SK-N-SH (cell line): ENCODE measurements around the gene CLEC16A. TPM values are rescaled to one million over a fixed set of nuclear protein-coding genes. Genes with fewer than 3 reads are reported as not detected.
A peak's percentile ranks its signal among the peaks of the same experiment; 100 is the strongest.
"Not testable (repeated sequence)": the region's sequence is repeated elsewhere in the genome, so short reads cannot be mapped to it uniquely, and the experiment has no call there.

Source experiments
- CTCF ChIA-PET: fragments of 300-600, 350-600 bp; formaldehyde crosslinking; extraction: SDS; loops from one replicate; lab custom pipeline; 2021; lab: Yijun Ruan, JAX
- POLR2A ChIA-PET: fragments of 350-600 bp; sonication (Branson Sonifier 250); formaldehyde crosslinking; extraction: SDS; loops from one replicate; lab custom pipeline; 2020; ENCODE audit warnings: antibody characterized with exemption, inconsistent platforms; lab: Yijun Ruan, JAX
- DNase-seq: peaks from one replicate; pipeline ENCODE4 v3.0.0; 2012
- H2AFZ ChIP-seq: fragments of 200-600 bp; sonication (generic); 2 replicates; pipeline ENCODE4 v1.8.1; 2016; ENCODE audit warnings: antibody characterized with exemption, mild to moderate bottlenecking, low read depth
- H3F3A ChIP-seq: fragments of 200-600 bp; sonication (generic); replicated peaks from 2 replicates; pipeline ENCODE3; 2016; ENCODE audit warnings: antibody characterized with exemption, mild to moderate bottlenecking; ENCODE audit not compliant: insufficient read depth
- H3K27ac ChIP-seq, 2 experiments: fragments of 200-500 bp in 1 of 2; fragments of 200-600 bp in 1 of 2; sonication (Bioruptor generic) in 1 of 2; sonication (generic), shearing (Covaris generic) in 1 of 2; 2 replicates each; pipeline versions ENCODE4 v1.5.1 to v1.6.1; 2014 to 2016; ENCODE audit warnings: low read depth in 2 of 2, inconsistent platforms in 1 of 2, low read length in 1 of 2, mild to moderate bottlenecking in 1 of 2, mixed read lengths in 1 of 2
- H3K27me3 ChIP-seq: fragments of 200-600 bp; sonication (generic), shearing (Covaris generic); 2 replicates; pipeline ENCODE4 v1.6.1; 2016; ENCODE audit warnings: mixed run types; ENCODE audit not compliant: insufficient read depth
- H3K36me3 ChIP-seq, 2 experiments: fragments of 200-500 bp in 1 of 2; fragments of 200-600 bp in 1 of 2; sonication (Bioruptor generic) in 1 of 2; sonication (generic) in 1 of 2; replicated peaks in 1 of 2; 2 replicates each; pipeline versions ENCODE3 to v1.5.1; 2014 to 2016; ENCODE audit warnings: low read length in 1 of 2, mild to moderate bottlenecking in 1 of 2; ENCODE audit not compliant: insufficient read depth in 2 of 2, control insufficient read depth in 1 of 2
- H3K4me1 ChIP-seq, 2 experiments: fragments of 200-500 bp in 1 of 2; fragments of 200-600 bp in 1 of 2; sonication (Bioruptor generic) in 1 of 2; sonication (generic), shearing (Covaris generic) in 1 of 2; 2 replicates each; pipeline versions ENCODE4 v1.5.1 to v1.6.1; 2014 to 2016; ENCODE audit warnings: low read depth in 1 of 2, low read length in 1 of 2, mixed run types in 1 of 2; ENCODE audit not compliant: insufficient read depth in 2 of 2, control insufficient read depth in 1 of 2
- H3K4me2 ChIP-seq: fragments of 200-600 bp; sonication (generic), shearing (Covaris generic); 2 replicates; pipeline ENCODE4 v1.6.1; 2017; ENCODE audit warnings: mixed run types
- H3K4me3 ChIP-seq, 2 experiments: fragments of 200-500 bp in 1 of 2; fragments of 200-600 bp in 1 of 2; sonication (Bioruptor generic) in 1 of 2; sonication (generic), shearing (Covaris generic) in 1 of 2; 2 replicates each; pipeline versions ENCODE4 v1.5.1 to v1.8.1; 2014 to 2016; ENCODE audit warnings: low read depth in 2 of 2, inconsistent platforms in 1 of 2, low read length in 1 of 2, mild to moderate bottlenecking in 1 of 2, mixed read lengths in 1 of 2, moderate library complexity in 1 of 2
- H3K79me2 ChIP-seq: fragments of 200-600 bp; sonication (generic); 2 replicates; pipeline ENCODE4 v1.8.1; 2017; ENCODE audit warnings: mild to moderate bottlenecking; ENCODE audit not compliant: insufficient read depth
- H3K9ac ChIP-seq: fragments of 200-600 bp; sonication (generic); 2 replicates; pipeline ENCODE4 v1.6.1; 2017; ENCODE audit warnings: mixed run types
- H3K9me2 ChIP-seq: fragments of 200-600 bp; sonication (generic); 2 replicates; pipeline ENCODE4 v1.6.1; 2017; ENCODE audit warnings: mixed run types
- H3K9me3 ChIP-seq: fragments of 200-600 bp; sonication (generic); 2 replicates; pipeline ENCODE4 v1.6.1; 2017; ENCODE audit warnings: mixed run types, mild to moderate bottlenecking, moderate library complexity
- H4K20me1 ChIP-seq: fragments of 200-600 bp; sonication (generic); 2 replicates; pipeline ENCODE4 v1.6.1; 2017; ENCODE audit warnings: mild to moderate bottlenecking, mixed run types; ENCODE audit not compliant: insufficient read depth
- FOXM1 ChIP-seq: IDR thresholded peaks from 2 replicates; pipeline ENCODE4 v1.4.0; 2012; ENCODE audit warnings: low read depth, mild to moderate bottlenecking
- GABPA ChIP-seq: IDR thresholded peaks from 2 replicates; pipeline ENCODE4 v1.4.0; 2012; ENCODE audit warnings: low read depth, mild to moderate bottlenecking
- MXI1 ChIP-seq: IDR thresholded peaks from 2 replicates; pipeline ENCODE4 v1.6.1; 2012; ENCODE audit warnings: mild to moderate bottlenecking, low read depth, low read length, improper control_type of control experiment
- NFIC ChIP-seq: IDR thresholded peaks from 2 replicates; pipeline ENCODE4 v1.4.0; 2012; ENCODE audit warnings: borderline replicate concordance
- NRF1 ChIP-seq: IDR thresholded peaks from 2 replicates; pipeline ENCODE4 v1.6.1; 2012; ENCODE audit warnings: low read depth, mild to moderate bottlenecking, low read length
- POLR2AphosphoS5 ChIP-seq: IDR thresholded peaks from 2 replicates; pipeline ENCODE4 v1.6.1; 2012; ENCODE audit warnings: low read depth, low read length
- TAF1 ChIP-seq: IDR thresholded peaks from 2 replicates; pipeline ENCODE4 v1.6.1; 2012; ENCODE audit warnings: low read depth, mild to moderate bottlenecking, low read length, moderate library complexity, borderline replicate concordance
- WGBS: methylation state at CpG from one replicate; pipeline ENCODE4 v1.1.6; 2017; ENCODE audit warnings: low lambda C conversion rate; 5-methylcytosine and 5-hydroxymethylcytosine counted together
- polyA plus RNA-seq, 3 experiments: library from polyadenylated mRNA; depleted of rRNA; stranded (reverse); fragments of >200 nt; gene quantifications; 2 replicates each; pipeline ENCODE4 v1.2.3, GENCODE V29; 2012
- TF ChIP-seq, protein P1 (sequence below): fragments of 150-350 bp; IDR thresholded peaks from 2 replicates; pipeline ENCODE4 v1.6.1; 2016; ENCODE audit warnings: mild to moderate bottlenecking, low read depth, low read length
- TF ChIP-seq, protein P2 (sequence below): IDR thresholded peaks from 2 replicates; pipeline ENCODE4 v1.4.0; 2012; ENCODE audit warnings: low read depth, borderline replicate concordance

The CLEC16A gene
- polyA plus RNA-seq, 1 of the 3 experiments (the other 2 are of a cell fraction) = 13.7 TPM

DNA sequence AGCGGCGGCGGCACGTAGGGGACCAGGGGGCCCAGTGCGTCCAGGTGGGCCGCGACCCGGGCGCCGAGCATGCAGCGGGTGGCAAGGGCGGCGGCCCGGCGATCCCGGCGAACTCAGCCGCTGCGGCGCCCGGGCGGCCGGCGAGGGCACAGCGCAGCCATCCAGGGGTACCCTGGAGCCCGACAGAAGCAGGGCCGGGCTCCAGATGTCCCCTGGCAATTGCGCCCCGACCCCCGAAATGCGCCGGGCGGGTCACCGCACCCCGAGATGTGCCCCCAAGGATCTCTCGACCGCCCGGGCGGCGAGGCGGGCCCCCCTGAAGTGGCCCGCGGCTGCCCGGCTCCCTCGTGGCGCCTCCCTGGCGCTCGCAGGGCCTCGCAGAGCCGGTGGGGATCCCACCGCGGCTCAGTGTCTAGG, 2.4 kb upstream of the CLEC16A start:
- not testable (repeated sequence) for H3K9me2 ChIP-seq, H3F3A ChIP-seq, H3K9me3 ChIP-seq, H2AFZ ChIP-seq, H3K27me3 ChIP-seq
- Histone ChIP-seq H3K4me1 (peaks cover 15 to 69% of the 10 kb centered on the region in 2 experiments), H3K36me3 (peaks cover 3 to 22% of the 10 kb centered on the region in 2 experiments), H3K9ac (peak overlapping the region; percentile 77), H3K4me2 (peak overlapping the region; percentile 99), H3K4me3 (peak overlapping the region; percentile 70 to 78), H4K20me1 (peaks cover 51% of the 10 kb centered on the region), H3K79me2 (peaks cover 71% of the 10 kb centered on the region), H3K27ac (peak overlapping the region in 1 of 2 experiments; percentile 50; a peak in 1 of 4 replicates)
- TF ChIP-seq MXI1 = 0 out of 2 replicates have a peak, but pooled peaks have one; percentile 26
- ChIA-PET CTCF (interaction anchor here (1.0 to 1.7 kb wide), 2 partner anchors 22 to 23 kb away, joined by 3 to 5 read pairs; no protein-coding TSS in a partner anchor), POLR2A (interaction anchor here (0.7 kb wide), 1 partner anchor 398 kb away, joined by 3 read pairs; no protein-coding TSS in a partner anchor)
- WGBS = no CpG with 5 or more reads among the region's 52 CpGs
- DNase-seq = peak; percentile 49

DNA sequence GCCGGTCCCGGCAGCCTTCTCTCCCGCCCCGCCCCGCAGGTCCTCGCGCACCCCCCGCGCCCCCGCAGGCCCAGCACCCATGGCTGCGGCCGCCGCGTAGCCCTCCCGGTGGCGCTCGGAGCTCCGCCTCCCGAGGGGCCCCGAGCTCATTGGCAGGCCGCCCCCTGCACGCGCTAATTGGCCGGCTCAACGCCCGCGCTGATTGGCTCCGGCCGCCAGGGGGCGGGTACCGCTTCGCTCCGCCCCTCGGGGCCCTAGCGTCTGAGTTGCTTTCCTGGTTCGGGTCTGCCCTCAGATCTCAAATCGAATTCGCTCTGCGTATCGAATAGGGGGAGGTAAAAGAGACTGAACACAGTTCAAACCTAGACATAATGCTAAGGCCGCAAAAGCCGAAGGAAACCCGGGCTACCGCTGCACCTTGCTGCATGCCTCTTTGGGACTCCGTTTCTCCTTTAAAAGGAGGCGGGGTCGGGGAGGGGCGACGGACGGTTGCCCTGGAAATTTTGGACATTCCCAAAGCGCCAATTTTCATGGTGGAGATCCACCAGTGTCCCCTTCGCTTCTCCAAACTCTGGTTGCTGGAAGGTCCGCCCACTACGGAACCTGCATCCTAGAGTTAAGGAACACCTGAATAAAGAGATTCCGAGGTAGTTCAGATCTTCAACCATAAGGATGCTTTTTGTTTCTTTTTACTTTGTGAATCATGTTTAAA, 1.9 kb upstream of the CLEC16A start, which contains the start of gene DEXI:
TSS of gene DEXI (minus strand) at position 117 of the 712 bp plus-strand sequence. CDS start 463 bp downstream, outside the sequence.
- peaks cover 71% of the 10 kb centered on the region for H3K79me2 ChIP-seq
- peak within 1 kb of the TSS; percentile 27 to 83 for H3K27ac ChIP-seq
- no peaks in the 10 kb centered on the region for H3F3A ChIP-seq
- peaks cover 15 to 69% of the 10 kb centered on the region in 2 experiments for H3K4me1 ChIP-seq
- ChIA-PET POLR2A (interaction anchor here (0.7 kb wide), 1 partner anchor 397 kb away, joined by 3 read pairs; no protein-coding TSS in a partner anchor), CTCF (interaction anchor here (1.0 to 1.7 kb wide), 2 partner anchors 22 to 24 kb away, joined by 3 to 5 read pairs; no protein-coding TSS in a partner anchor)
- no peaks in the 10 kb centered on the region for H3K27me3 ChIP-seq
- H4K20me1 ChIP-seq = peaks cover 46% of the 10 kb centered on the region
- H3K9me2 ChIP-seq = no peaks in the 10 kb centered on the region
- no peaks in the 10 kb centered on the region for H3K9me3 ChIP-seq
- H2AFZ ChIP-seq = peak within 1 kb of the TSS; percentile 97
- H3K9ac ChIP-seq = peak within 1 kb of the TSS; percentile 77
- TF ChIP-seq NRF1 = 0 out of 2 replicates have a peak, but pooled peaks have one; percentile 15
- 0 out of 2 replicates have a peak, but pooled peaks have one; percentile 49 for TF ChIP-seq TAF1
- TF ChIP-seq, protein P1, sequence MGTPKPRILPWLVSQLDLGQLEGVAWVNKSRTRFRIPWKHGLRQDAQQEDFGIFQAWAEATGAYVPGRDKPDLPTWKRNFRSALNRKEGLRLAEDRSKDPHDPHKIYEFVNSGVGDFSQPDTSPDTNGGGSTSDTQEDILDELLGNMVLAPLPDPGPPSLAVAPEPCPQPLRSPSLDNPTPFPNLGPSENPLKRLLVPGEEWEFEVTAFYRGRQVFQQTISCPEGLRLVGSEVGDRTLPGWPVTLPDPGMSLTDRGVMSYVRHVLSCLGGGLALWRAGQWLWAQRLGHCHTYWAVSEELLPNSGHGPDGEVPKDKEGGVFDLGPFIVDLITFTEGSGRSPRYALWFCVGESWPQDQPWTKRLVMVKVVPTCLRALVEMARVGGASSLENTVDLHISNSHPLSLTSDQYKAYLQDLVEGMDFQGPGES = 0 out of 2 replicates have a peak, but pooled peaks have one; percentile 17
- 0 out of 2 replicates have a peak, but pooled peaks have one; percentile 31 for TF ChIP-seq POLR2AphosphoS5
- TF ChIP-seq FOXM1 = no peak
- DNase-seq = peak; percentile 100
- peaks cover 3 to 21% of the 10 kb centered on the region in 2 experiments for H3K36me3 ChIP-seq
- H3K4me2 ChIP-seq = peak within 1 kb of the TSS; percentile 99
- H3K4me3 ChIP-seq = peak within 1 kb of the TSS; percentile 70 to 78
- 21% methylated on average over 16 of the region's 55 CpGs for WGBS

DNA sequence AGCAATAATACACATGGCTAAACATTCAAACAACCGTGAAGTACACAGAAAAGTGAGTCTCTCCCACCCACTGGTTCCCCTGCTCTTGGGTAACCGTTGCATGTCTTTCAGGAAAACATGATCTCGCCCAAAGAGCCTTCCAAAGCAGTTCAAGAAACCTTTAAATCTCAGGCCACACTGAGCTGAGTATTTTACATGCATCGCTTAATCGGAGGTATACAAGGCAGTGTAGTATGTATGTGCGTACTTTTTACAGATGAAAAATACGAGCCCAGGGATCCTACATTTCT, 1.4 kb upstream of the CLEC16A start:
- peaks cover 15 to 64% of the 10 kb centered on the region in 2 experiments for H3K4me1 ChIP-seq
- ChIA-PET CTCF (no interaction called here), POLR2A (no interaction called here)
- H3K36me3 ChIP-seq = peaks cover 3 to 16% of the 10 kb centered on the region in 2 experiments
- H3K9ac ChIP-seq = no peak overlapping the region
- H3K79me2 ChIP-seq = peaks cover 66% of the 10 kb centered on the region
- TF ChIP-seq GABPA = no peak
- TF ChIP-seq, protein P2, sequence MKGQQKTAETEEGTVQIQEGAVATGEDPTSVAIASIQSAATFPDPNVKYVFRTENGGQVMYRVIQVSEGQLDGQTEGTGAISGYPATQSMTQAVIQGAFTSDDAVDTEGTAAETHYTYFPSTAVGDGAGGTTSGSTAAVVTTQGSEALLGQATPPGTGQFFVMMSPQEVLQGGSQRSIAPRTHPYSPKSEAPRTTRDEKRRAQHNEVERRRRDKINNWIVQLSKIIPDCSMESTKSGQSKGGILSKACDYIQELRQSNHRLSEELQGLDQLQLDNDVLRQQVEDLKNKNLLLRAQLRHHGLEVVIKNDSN = no peak
- no peak for TF ChIP-seq NFIC
- TF ChIP-seq, all 33 proteins: peak for 0
- 93% methylated on average over 7 of the region's 7 CpGs for WGBS
- no peak for DNase-seq
- Histone ChIP-seq H3K27ac (peak overlapping the region in 1 of 2 experiments; percentile 27; a peak in 2 of 4 replicates), H3K4me3 (no peak overlapping the region; a peak in 1 of 4 replicates), H3K4me2 (no peak overlapping the region), H3F3A (no peaks in the 10 kb centered on the region), H2AFZ (peak overlapping the region; percentile 97; the same call in 1 of the 2 replicates), H3K9me2 (no peaks in the 10 kb centered on the region), H4K20me1 (peaks cover 41% of the 10 kb centered on the region), H3K9me3 (no peaks in the 10 kb centered on the region), H3K27me3 (no peaks in the 10 kb centered on the region)
